Body of pancreas (tissue), 4 donors: ENCODE results near the gene BCL2.

Experiments used
- POLR2A ChIP-seq, 3 donors: fragments of 450-650 bp; IDR thresholded peaks; one replicate each; pipeline ENCODE4 v1.6.1; 2016; ENCODE audit warnings: antibody characterized with exemption in 3 of 3, mild to moderate bottlenecking in 2 of 3
- TF ChIP-seq, protein P1 (sequence below), 7 experiments: fragments of 450-650 bp in 4 of 7; fragments of 200-600 bp in 3 of 7; sonication (generic) in 3 of 7; IDR thresholded peaks; one replicate each; pipeline ENCODE4 v1.5.1; 2016 to 2019; ENCODE audit warnings: antibody characterized with exemption in 7 of 7

DNA sequence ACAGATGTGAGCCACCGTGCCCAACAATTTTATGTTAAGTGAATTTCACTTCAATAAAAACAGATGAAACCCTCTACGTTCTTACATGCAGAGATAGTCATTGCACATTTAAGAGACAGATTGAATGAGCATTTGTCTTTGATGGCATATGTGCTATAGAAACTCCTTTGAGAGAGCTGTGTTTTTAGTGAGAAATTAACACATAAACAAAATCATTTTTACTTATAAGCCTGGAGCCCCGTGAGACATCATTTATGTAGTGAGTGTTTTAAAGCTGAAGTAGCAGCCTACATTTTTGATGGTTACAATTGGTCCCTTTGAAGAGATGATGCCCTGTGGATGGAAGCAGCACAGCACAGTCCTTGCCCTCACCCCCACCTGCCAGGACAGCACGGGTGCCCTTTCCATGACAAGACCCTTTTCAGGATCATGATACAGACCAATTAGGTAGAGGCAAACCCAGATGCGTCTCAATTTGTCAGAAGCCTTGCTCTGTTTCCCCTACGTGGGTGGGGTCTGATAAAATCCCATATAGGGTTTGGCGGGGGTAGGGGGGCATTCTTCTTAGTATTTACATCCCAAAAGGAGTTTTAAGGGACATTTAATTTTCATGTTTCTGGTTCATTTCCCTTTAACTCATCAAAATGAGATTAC, 237.1 kb downstream of the BCL2 start:
- TF ChIP-seq, protein P1, sequence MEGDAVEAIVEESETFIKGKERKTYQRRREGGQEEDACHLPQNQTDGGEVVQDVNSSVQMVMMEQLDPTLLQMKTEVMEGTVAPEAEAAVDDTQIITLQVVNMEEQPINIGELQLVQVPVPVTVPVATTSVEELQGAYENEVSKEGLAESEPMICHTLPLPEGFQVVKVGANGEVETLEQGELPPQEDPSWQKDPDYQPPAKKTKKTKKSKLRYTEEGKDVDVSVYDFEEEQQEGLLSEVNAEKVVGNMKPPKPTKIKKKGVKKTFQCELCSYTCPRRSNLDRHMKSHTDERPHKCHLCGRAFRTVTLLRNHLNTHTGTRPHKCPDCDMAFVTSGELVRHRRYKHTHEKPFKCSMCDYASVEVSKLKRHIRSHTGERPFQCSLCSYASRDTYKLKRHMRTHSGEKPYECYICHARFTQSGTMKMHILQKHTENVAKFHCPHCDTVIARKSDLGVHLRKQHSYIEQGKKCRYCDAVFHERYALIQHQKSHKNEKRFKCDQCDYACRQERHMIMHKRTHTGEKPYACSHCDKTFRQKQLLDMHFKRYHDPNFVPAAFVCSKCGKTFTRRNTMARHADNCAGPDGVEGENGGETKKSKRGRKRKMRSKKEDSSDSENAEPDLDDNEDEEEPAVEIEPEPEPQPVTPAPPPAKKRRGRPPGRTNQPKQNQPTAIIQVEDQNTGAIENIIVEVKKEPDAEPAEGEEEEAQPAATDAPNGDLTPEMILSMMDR (IDR thresholded peaks at IDR 0.05): no peak
- no peak for TF ChIP-seq POLR2A (IDR thresholded peaks at IDR 0.05)
